Spleen (tissue), 7 donors: ENCODE measurements around the gene KIF21A.

ENCODE experiments used
- CTCF ChIP-seq, 11 experiments: fragments of 200-600 bp in 7 of 11; fragments of 450-650 bp in 4 of 11; sonication (generic) in 4 of 11; IDR thresholded peaks in 8 of 11; conservative IDR thresholded peaks in 3 of 11; 1 replicate in 7 of 11; 2 replicates in 4 of 11; pipeline versions ENCODE4 v1.4.0 to v1.8.0; 2016 to 2021; ENCODE audit warnings: antibody characterized with exemption in 11 of 11, inconsistent platforms in 4 of 11, mild to moderate bottlenecking in 1 of 11
- POLR2A ChIP-seq, 3 donors: fragments of 450-650 bp; IDR thresholded peaks; one replicate each; pipeline ENCODE4 v1.5.1; 2017; ENCODE audit warnings: antibody characterized with exemption in 3 of 3, mild to moderate bottlenecking in 1 of 3
- donor health status: DM: no; HTN: no; CAD: no; lungs with moderate emphysema.
- donor health status: DM: no; HTN: no; CAD: no.
- donor health status: DM: no; HTN: no; CAD: no.

- TF ChIP-seq POLR2A (IDR thresholded peaks at IDR 0.05) (no peak), CTCF (IDR thresholded peaks at IDR 0.05 in 8 of 11, conservative IDR thresholded peaks at IDR 0.05 in 3 of 11) (no peak)
Measured at GRCh38 chr12:39406262-39406661, 36.7 kb downstream of the KIF21A start.
